ENCODE data around the gene SLC8A3. TPM values are rescaled to one million over a fixed set of nuclear protein-coding genes. Genes with fewer than 3 reads are reported as not detected.

The SLC8A3 gene
- total and polyA plus RNA-seq, 4 donors: 0.23 to 0.45 TPM; not detected in 2

DNA sequence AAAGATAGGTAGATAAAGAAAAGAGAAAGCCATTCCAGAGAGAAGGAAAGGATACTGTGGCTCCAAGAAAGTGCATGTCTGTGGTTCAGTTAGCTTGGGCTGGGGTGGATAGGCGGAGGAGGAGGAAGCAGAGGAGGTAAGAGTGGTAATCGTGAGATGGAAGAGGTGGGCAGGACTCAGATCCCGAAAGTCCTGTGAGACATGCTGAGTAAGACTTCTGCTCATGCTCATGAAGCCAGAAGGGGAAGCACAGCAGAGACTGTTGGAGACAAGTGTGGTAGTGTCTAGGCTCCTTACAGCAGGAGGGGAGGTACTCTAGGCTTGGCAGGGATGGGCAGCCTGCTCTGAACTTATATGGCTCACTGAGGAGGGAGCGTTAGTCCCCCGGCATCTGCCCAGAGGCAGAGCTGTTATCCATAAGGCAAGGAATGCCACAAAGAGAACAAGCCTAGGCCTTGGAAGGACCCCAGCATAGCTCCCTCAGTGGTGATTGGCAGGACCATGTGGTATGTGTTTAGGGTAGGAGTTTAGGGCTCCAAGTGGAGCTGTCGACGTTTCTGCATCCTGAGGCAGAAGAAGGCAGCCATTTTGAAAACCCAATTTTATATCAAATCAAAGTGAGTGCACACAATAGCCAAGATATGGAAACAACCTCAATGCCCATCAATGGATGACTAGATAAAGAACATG lies 174.2 kb downstream of the SLC8A3 start:
- H3K36me3 ChIP-seq (ENCODE audit: control insufficient read depth in 1 of 2, insufficient read depth in 2 of 2, low read length in 1 of 2): no peaks in the 10 kb centered on the region
- ATAC-seq (ENCODE audit: low FRiP score) (no peak), DNase-seq (no peak)
- H3K4me1 ChIP-seq (ENCODE audit: control insufficient read depth in 1 of 2, insufficient read depth in 2 of 2, low read length in 2 of 2): no peaks in the 10 kb centered on the region
- no peak overlapping the region for H3K4me3 ChIP-seq (ENCODE audit: low read length in 2 of 2)
- intact Hi-C loops (cut with DNase I): no loop called here
- H3K9me3 ChIP-seq (ENCODE audit: control insufficient read depth, low read length): no peaks in the 10 kb centered on the region
- H3K27me3 ChIP-seq (ENCODE audit: control insufficient read depth in 1 of 2, insufficient read depth in 2 of 2, low read length in 1 of 2): no peaks in the 10 kb centered on the region
- H3K27ac ChIP-seq (ENCODE audit: low read depth in 1 of 2, low read length in 2 of 2): no peak overlapping the region
- 74 to 82% methylated on average over 7 of the region's 7 CpGs for WGBS, 2 donors

DNA sequence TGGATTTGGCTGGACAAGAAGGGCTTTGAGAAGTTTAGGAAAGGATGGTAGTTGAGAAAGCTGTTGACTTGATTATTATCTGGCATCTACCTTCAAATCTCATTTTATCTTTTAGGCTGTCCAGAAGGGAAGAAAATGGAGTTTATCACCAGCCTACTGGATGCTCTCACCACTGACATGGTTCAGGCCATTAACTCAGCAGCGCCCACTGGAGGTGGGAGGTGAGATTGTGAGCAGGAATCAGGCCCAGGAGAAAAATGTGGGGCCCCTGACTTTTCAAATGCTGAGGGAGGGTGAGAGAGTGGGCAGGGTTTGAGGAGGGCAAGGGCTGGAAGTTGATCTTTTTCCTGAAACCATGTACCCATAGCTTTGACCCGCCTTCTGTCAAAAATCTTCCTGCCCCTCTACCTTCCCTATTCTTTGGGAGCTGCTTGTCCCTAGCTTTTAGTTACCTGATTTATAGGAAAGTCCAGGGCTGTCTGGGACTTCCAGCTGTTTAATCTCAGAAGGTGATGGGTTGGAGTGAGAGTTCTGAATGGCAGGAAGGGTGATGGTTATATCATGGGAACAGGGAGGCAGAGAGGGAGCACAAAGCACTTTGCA lies 175.4 kb downstream of the SLC8A3 start:
- H3K9me3 ChIP-seq (ENCODE audit: control insufficient read depth, low read length): no peaks in the 10 kb centered on the region
- no peak overlapping the region for H3K4me3 ChIP-seq (ENCODE audit: low read length in 2 of 2)
- no peak overlapping the region for H3K27ac ChIP-seq (ENCODE audit: low read depth in 1 of 2, low read length in 2 of 2)
- H3K27me3 ChIP-seq (ENCODE audit: control insufficient read depth in 1 of 2, insufficient read depth in 2 of 2, low read length in 1 of 2): no peaks in the 10 kb centered on the region
- WGBS, 2 donors: 57 to 59% methylated on average over 2 of the region's 2 CpGs
- no peak for ATAC-seq (ENCODE audit: low FRiP score)
- no peaks in the 10 kb centered on the region for H3K4me1 ChIP-seq (ENCODE audit: control insufficient read depth in 1 of 2, insufficient read depth in 2 of 2, low read length in 2 of 2)
- H3K36me3 ChIP-seq (ENCODE audit: control insufficient read depth in 1 of 2, insufficient read depth in 2 of 2, low read length in 1 of 2): no peaks in the 10 kb centered on the region
- no peak for DNase-seq
- intact Hi-C loops (cut with DNase I): no loop called here

DNA sequence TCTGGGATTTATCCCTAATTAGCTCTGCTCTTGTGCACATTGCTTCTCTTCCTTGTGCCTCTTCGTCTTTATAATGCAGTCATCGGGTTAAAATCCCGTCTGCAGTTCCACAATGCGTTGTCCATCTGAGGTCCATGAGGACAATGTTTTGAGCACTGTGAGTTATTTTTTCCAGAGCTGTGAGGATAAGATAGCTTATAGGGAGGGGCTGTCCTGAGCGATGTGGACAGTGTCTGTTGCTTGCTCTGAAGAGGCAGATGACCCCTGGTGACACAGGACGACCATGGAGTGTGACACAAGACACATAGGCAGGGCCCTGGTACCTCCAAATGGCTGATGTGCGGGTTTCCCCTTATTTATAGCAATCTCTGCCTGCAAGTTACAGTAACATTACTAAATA lies 177.0 kb downstream of the SLC8A3 start:
- DNase-seq (no peak), ATAC-seq (ENCODE audit: low FRiP score) (no peak)
- intact Hi-C loops (cut with DNase I): no loop called here
- WGBS, 2 donors: 88 to 91% methylated on average over 7 of the region's 7 CpGs
- Histone ChIP-seq H3K36me3 (ENCODE audit: control insufficient read depth in 1 of 2, insufficient read depth in 2 of 2, low read length in 1 of 2) (no peaks in the 10 kb centered on the region), H3K27me3 (ENCODE audit: control insufficient read depth in 1 of 2, insufficient read depth in 2 of 2, low read length in 1 of 2) (no peaks in the 10 kb centered on the region), H3K27ac (ENCODE audit: low read depth in 1 of 2, low read length in 2 of 2) (no peak overlapping the region), H3K4me1 (ENCODE audit: control insufficient read depth in 1 of 2, insufficient read depth in 2 of 2, low read length in 2 of 2) (no peaks in the 10 kb centered on the region), H3K9me3 (ENCODE audit: control insufficient read depth, low read length) (no peaks in the 10 kb centered on the region), H3K4me3 (ENCODE audit: low read length in 2 of 2) (no peak overlapping the region)

DNA sequence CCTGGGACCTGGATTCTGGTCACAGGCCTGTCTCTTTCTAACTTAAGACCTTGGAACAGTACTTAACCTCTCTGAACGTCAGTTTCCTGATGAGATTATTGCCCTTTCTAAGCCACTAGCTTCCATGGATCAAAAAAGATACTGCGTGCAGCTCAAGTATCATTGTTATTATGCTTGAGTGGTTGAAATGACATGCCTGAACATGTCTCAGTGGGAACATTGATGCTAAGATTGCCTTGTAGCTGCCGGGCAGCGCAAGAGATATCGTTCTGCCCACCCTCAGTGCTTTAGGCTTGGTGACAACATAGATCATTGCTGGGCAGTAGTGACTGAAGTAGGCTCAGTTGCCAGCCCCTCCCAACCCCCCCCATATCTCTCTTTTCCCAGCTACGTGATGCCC lies 177.7 kb downstream of the SLC8A3 start:
- Histone ChIP-seq H3K27ac (ENCODE audit: low read depth in 1 of 2, low read length in 2 of 2) (no peak overlapping the region), H3K9me3 (ENCODE audit: control insufficient read depth, low read length) (no peaks in the 10 kb centered on the region), H3K4me1 (ENCODE audit: control insufficient read depth in 1 of 2, insufficient read depth in 2 of 2, low read length in 2 of 2) (no peaks in the 10 kb centered on the region), H3K27me3 (ENCODE audit: control insufficient read depth in 1 of 2, insufficient read depth in 2 of 2, low read length in 1 of 2) (no peaks in the 10 kb centered on the region), H3K4me3 (ENCODE audit: low read length in 2 of 2) (no peak overlapping the region), H3K36me3 (ENCODE audit: control insufficient read depth in 1 of 2, insufficient read depth in 2 of 2, low read length in 1 of 2) (no peaks in the 10 kb centered on the region)
- WGBS, 2 donors: 86 to 91% methylated on average over 6 of the region's 6 CpGs
- DNase-seq (no peak), ATAC-seq (ENCODE audit: low FRiP score) (no peak)
- intact Hi-C loops (cut with DNase I): no loop called here

DNA sequence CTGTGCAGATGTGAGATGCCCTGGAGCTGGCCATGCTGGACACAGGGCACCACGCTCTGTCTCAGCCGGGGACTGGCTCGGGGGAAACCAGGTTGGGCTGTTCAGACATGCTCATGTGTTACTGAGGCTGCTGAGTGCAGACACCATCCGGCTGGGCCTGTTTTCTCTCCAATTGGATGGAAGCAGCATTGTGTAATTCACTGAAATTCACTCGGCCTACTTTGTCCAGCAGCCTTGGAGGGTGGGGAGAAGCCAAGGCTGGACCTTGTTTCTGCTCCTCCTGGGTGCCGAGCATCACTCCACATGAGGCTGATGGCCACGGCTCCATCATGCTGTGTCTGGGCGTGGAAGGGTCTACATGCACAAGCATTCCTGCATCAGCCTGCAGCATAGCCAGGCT lies 178.8 kb downstream of the SLC8A3 start:
- Histone ChIP-seq H3K4me3 (ENCODE audit: low read length in 2 of 2) (no peak overlapping the region), H3K36me3 (ENCODE audit: control insufficient read depth in 1 of 2, insufficient read depth in 2 of 2, low read length in 1 of 2) (no peaks in the 10 kb centered on the region), H3K9me3 (ENCODE audit: control insufficient read depth, low read length) (no peaks in the 10 kb centered on the region), H3K27me3 (ENCODE audit: control insufficient read depth in 1 of 2, insufficient read depth in 2 of 2, low read length in 1 of 2) (no peaks in the 10 kb centered on the region), H3K4me1 (ENCODE audit: control insufficient read depth in 1 of 2, insufficient read depth in 2 of 2, low read length in 2 of 2) (no peaks in the 10 kb centered on the region), H3K27ac (ENCODE audit: low read depth in 1 of 2, low read length in 2 of 2) (no peak overlapping the region)
- DNase-seq (no peak), ATAC-seq (ENCODE audit: low FRiP score) (peak; percentile 26)
- WGBS, 2 donors: 52 to 66% methylated on average over 8 of the region's 8 CpGs
- intact Hi-C loops (cut with DNase I): no loop called here

DNA sequence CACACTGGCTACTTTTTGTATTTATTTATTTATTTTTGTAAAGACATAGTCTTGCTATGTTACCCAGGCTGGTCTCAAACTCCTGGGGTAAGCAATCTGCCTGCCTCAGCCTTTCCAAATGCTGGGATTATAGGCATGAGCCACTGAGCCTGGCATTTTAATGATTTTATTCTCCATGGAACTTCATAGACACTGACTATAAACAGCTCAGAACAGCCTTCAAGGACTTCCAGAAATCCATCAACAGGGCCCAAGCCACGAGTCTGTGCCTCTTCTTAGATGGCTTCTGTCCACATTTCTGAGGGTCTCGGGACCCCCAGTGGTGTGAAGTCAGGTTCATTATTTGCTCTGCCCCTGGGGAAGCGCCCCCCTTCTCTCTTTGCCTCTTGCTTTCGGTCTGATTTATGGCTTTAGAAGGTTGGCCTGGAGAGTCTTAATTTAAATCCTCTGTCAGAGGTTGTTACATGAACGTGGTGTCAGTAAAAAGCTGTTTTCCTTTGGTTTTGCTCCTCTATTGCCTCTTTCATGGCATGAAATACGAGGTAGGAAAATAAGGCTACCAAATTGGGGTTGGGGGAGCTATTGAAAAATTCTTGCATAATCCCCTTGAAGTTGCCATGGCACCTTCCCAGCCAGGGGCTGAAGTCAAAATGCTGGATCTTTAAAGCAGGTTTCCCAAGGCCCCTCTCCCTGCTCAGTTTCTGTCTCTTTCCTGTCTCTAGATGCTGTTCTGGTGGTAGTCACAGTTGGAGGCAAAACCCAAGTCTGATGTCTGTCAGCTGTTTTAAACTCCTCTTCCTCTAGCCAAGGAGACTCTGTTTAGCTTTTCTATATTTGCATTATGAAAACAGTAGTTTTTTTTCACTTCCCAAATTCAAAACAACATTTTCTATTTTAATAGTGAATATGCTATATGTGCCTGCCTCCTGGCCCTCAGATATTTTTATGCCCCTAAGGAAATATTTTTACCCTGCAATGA lies 180.2 kb downstream of the SLC8A3 start:
- intact Hi-C loops (cut with DNase I): no loop called here
- ATAC-seq (ENCODE audit: low FRiP score) (no peak), DNase-seq (no peak)
- Histone ChIP-seq H3K4me3 (ENCODE audit: low read length in 2 of 2) (no peak overlapping the region), H3K9me3 (ENCODE audit: control insufficient read depth, low read length) (no peaks in the 10 kb centered on the region), H3K27me3 (ENCODE audit: control insufficient read depth in 1 of 2, insufficient read depth in 2 of 2, low read length in 1 of 2) (no peaks in the 10 kb centered on the region), H3K27ac (ENCODE audit: low read depth in 1 of 2, low read length in 2 of 2) (no peak overlapping the region), H3K36me3 (ENCODE audit: control insufficient read depth in 1 of 2, insufficient read depth in 2 of 2, low read length in 1 of 2) (no peaks in the 10 kb centered on the region), H3K4me1 (ENCODE audit: control insufficient read depth in 1 of 2, insufficient read depth in 2 of 2, low read length in 2 of 2) (no peaks in the 10 kb centered on the region)
- 38 to 52% methylated on average over 6 of the region's 6 CpGs for WGBS, 2 donors

DNA sequence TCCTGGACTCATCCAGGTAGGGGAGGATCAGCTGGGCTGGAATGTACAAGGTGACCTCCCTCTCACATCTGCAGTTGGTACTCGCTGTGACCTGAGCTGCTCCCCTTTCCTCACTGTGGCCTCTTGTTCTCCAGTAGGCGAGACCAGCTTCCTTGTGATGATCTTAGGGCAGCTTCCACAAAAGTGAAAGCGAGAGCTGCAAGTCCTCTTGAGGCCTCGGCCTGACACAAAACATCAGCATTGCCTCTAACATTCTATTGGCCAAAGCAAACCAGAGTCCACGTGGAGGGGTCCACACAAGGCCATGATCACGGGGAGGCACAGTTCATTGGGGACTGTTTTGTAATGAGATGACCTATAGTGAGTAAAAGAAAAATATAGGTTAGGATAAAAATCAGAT lies 182.1 kb downstream of the SLC8A3 start:
- H3K36me3 ChIP-seq (ENCODE audit: control insufficient read depth in 1 of 2, insufficient read depth in 2 of 2, low read length in 1 of 2): no peaks in the 10 kb centered on the region
- 85 to 90% methylated on average over 6 of the region's 6 CpGs for WGBS, 2 donors
- no peak overlapping the region for H3K4me3 ChIP-seq (ENCODE audit: low read length in 2 of 2)
- H3K9me3 ChIP-seq (ENCODE audit: control insufficient read depth, low read length): no peaks in the 10 kb centered on the region
- H3K27me3 ChIP-seq (ENCODE audit: control insufficient read depth in 1 of 2, insufficient read depth in 2 of 2, low read length in 1 of 2): no peaks in the 10 kb centered on the region
- H3K27ac ChIP-seq (ENCODE audit: low read depth in 1 of 2, low read length in 2 of 2): no peak overlapping the region
- DNase-seq (no peak), ATAC-seq (ENCODE audit: low FRiP score) (no peak)
- H3K4me1 ChIP-seq (ENCODE audit: control insufficient read depth in 1 of 2, insufficient read depth in 2 of 2, low read length in 2 of 2): no peaks in the 10 kb centered on the region
- intact Hi-C loops (cut with DNase I): no loop called here

DNA sequence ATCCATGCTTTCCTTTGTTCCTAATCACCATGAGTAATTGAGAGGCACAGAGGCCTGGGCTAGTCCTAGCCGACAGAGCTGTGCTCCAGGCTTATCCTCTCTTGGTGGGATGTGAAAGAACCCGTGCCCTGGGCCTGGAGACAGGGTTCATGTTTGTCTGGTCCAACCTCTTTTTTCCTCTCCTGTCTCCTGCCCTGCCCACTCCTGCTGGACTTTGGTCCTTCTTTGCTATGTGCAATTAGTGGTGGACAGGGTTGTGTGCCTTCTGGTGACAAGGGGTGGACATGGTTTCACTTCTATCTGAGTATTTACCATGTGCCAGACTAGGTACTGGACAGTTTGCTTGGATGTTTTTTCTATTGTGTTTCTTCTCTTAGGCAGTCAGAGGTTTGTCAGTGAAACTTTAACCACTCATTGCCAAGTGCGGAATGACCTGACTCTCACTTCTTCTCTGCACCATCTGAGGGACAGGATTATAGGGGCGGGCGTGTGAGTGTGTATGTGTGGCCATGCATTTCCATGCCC lies 183.4 kb downstream of the SLC8A3 start:
- no peak overlapping the region for H3K27ac ChIP-seq (ENCODE audit: low read depth in 1 of 2, low read length in 2 of 2)
- ATAC-seq (ENCODE audit: low FRiP score) (no peak), DNase-seq (no peak)
- no peaks in the 10 kb centered on the region for H3K36me3 ChIP-seq (ENCODE audit: control insufficient read depth in 1 of 2, insufficient read depth in 2 of 2, low read length in 1 of 2)
- no peaks in the 10 kb centered on the region for H3K4me1 ChIP-seq (ENCODE audit: control insufficient read depth in 1 of 2, insufficient read depth in 2 of 2, low read length in 2 of 2)
- H3K4me3 ChIP-seq (ENCODE audit: low read length in 2 of 2): no peak overlapping the region
- intact Hi-C loops (cut with DNase I): no loop called here
- H3K27me3 ChIP-seq (ENCODE audit: control insufficient read depth in 1 of 2, insufficient read depth in 2 of 2, low read length in 1 of 2): no peaks in the 10 kb centered on the region
- H3K9me3 ChIP-seq (ENCODE audit: control insufficient read depth, low read length): no peaks in the 10 kb centered on the region
- 87 to 90% methylated on average over 5 of the region's 5 CpGs for WGBS, 2 donors

Measured in aorta (tissue), 5 donors.